Left lung (tissue), 10 donors: ENCODE data around the gene FARP1. TPM values are rescaled to one million over a fixed set of nuclear protein-coding genes. Genes with fewer than 3 reads are reported as not detected.

Source experiments
- ATAC-seq: fragments of 200-7000 bp; cut with Tn5 transposase; one replicate; pipeline ENCODE4 v1.9.1; 2020; ENCODE audit warnings: moderate library complexity
- DNase-seq, 4 donors: peaks; one replicate each; pipeline ENCODE4 v3.0.0-alpha.2; 2013 to 2020
- H3K27ac ChIP-seq, 2 donors: fragments of 200-600 bp; sonication (generic) in 1 of 2; one replicate each; pipeline versions ENCODE4 v1.5.0 to v1.8.0; 2020 to 2021
- H3K27me3 ChIP-seq, 2 donors: fragments of 200-600 bp; sonication (generic) in 1 of 2; one replicate each; pipeline versions ENCODE4 v1.5.0 to v1.8.0; 2020 to 2021
- H3K36me3 ChIP-seq, 2 donors: fragments of 200-600 bp; sonication (generic) in 1 of 2; one replicate each; pipeline versions ENCODE4 v1.5.0 to v1.8.0; 2020 to 2021
- H3K4me1 ChIP-seq, 2 donors: fragments of 200-600 bp; one replicate each; pipeline ENCODE4 v1.8.0; 2021
- H3K4me3 ChIP-seq, 2 donors: fragments of 200-600 bp; sonication (generic) in 1 of 2; one replicate each; pipeline versions ENCODE4 v1.5.0 to v1.8.0; 2020 to 2021; ENCODE audit warnings: mild to moderate bottlenecking in 1 of 2
- H3K9me3 ChIP-seq, 2 donors: fragments of 200-600 bp; sonication (generic) in 1 of 2; one replicate each; pipeline versions ENCODE4 v1.5.0 to v1.8.0; 2020 to 2021
- intact Hi-C, 2 donors: fragments of 100-400 bp; cut with DNase I; formaldehyde crosslinking; loops; one replicate each; pipeline versions ENCODE4 v1.11.2 to v1.14.2; 2022
- polyA plus RNA-seq, 6 donors: library from polyadenylated mRNA; unstranded; fragments of 120-200 nt; gene quantifications; one replicate each; pipeline ENCODE4 v1.2.1, GENCODE V29; 2013; ENCODE audit not compliant: insufficient read length in 6 of 6
- total RNA-seq, 2 donors: library from RNA; stranded (reverse); fragmentation: NEBNext Ultra II Directional; extraction: Animal tissue kit (Norgen Biotek cat#: 25700); gene quantifications; one replicate each; pipeline ENCODE4 v1.2.1, GENCODE V29; 2021
- TF ChIP-seq, protein P1 (sequence below), 2 donors: fragments of 200-600 bp; sonication (generic) in 1 of 2; IDR thresholded peaks; one replicate each; pipeline versions ENCODE4 v1.5.0 to v1.8.0; 2021; ENCODE audit warnings: antibody characterized with exemption in 2 of 2
- donor health status: DM: no; HTN: yes; CAD: no.
- donor health status: DM: no; HTN: no; CAD: no.

Gene FARP1
- total and polyA plus RNA-seq, 8 donors = 78.9 to 142 (median 132) TPM

DNA sequence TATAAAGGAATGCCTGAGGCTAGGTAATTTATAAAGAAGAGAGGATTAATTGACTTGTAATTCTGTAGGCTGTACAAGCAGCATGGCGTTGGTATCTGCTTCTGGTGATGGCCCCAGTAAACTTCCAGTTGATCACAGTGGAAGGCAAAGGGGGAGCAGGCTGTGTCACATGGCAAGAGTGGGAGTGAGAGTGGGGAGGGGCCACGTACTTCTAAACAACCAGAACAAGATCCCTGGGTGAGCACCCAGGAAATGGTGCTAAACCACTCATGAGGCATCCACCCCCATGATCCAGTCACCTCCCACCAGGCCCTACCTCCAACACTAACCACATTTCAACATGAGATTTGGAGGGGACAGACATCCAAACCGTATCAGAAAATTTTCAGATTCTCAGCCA, 37.2 kb downstream of the FARP1 start:
- no peak overlapping the region for H3K4me3 ChIP-seq
- H3K27ac ChIP-seq = no peak overlapping the region
- H3K36me3 ChIP-seq = peaks cover 0 to 9% of the 10 kb centered on the region in 2 donors
- no peaks in the 10 kb centered on the region for H3K27me3 ChIP-seq
- H3K9me3 ChIP-seq = no peaks in the 10 kb centered on the region
- no peak for DNase-seq
- ATAC-seq = no peak
- H3K4me1 ChIP-seq = no peaks in the 10 kb centered on the region
- intact Hi-C loops = no loop called here
- TF ChIP-seq, protein P1, sequence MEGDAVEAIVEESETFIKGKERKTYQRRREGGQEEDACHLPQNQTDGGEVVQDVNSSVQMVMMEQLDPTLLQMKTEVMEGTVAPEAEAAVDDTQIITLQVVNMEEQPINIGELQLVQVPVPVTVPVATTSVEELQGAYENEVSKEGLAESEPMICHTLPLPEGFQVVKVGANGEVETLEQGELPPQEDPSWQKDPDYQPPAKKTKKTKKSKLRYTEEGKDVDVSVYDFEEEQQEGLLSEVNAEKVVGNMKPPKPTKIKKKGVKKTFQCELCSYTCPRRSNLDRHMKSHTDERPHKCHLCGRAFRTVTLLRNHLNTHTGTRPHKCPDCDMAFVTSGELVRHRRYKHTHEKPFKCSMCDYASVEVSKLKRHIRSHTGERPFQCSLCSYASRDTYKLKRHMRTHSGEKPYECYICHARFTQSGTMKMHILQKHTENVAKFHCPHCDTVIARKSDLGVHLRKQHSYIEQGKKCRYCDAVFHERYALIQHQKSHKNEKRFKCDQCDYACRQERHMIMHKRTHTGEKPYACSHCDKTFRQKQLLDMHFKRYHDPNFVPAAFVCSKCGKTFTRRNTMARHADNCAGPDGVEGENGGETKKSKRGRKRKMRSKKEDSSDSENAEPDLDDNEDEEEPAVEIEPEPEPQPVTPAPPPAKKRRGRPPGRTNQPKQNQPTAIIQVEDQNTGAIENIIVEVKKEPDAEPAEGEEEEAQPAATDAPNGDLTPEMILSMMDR (IDR thresholded peaks at IDR 0.05) = no peak

DNA sequence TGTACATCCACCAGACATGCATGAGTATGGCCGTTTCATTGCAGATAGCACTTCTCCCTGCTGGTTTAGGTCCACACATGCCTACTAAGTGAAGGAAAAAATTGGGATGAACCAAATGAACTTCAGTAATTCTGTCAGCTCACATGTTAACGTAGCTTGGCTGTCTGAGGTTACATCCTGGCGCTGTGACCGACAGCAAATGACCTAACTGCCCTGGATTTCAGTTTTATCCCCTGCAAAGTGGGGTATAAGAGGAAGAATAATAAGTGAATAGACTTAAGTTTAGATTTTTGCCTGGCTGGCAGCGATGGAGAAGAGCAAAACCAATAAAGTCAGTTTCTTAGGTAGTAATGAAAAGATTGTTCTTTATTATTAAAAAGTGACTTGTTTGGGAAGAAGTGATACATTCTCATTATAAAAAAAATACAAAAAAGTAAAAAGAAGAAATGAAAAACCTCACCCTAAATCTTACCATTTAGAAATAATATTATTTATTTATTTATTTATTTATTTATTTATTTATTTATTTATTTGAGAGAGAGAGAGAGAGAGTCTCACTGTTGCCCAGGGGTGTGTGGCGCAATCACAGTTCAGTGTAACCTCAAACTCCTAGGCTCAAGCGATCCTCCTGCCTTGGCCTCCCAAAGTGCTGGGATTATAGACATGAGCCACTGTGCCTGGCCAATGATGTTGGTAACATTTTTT, 38.4 kb downstream of the FARP1 start:
- DNase-seq = no peak
- no peak overlapping the region for H3K27ac ChIP-seq
- no peak for ATAC-seq
- no peak overlapping the region for H3K4me3 ChIP-seq
- H3K9me3 ChIP-seq = no peaks in the 10 kb centered on the region
- no peaks in the 10 kb centered on the region for H3K4me1 ChIP-seq
- TF ChIP-seq, protein P1 (IDR thresholded peaks at IDR 0.05) = no peak
- H3K36me3 ChIP-seq = peaks cover 0 to 9% of the 10 kb centered on the region in 2 donors
- no peaks in the 10 kb centered on the region for H3K27me3 ChIP-seq
- intact Hi-C loops = no loop called here

DNA sequence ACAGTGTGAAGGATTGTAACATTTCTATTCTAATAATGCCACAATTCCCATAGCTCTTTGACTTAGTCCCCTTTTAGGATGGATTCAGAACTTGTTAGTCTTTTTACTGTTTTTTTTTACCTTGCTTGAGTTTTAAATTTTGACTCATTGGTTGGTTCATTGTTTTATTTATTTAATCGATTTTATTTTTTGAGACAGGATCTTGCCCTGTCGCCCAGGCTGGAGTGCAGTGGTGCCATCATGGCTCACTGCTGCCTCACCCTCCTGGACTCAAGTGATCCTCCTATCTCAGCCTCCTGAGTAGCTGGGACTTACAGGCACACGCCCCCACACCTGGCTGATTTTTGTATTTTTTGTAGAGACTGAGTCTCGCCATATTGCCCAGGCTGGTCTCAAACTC, 39.3 kb downstream of the FARP1 start:
- H3K27me3 ChIP-seq = no peaks in the 10 kb centered on the region
- TF ChIP-seq, protein P1 (IDR thresholded peaks at IDR 0.05) = no peak
- H3K27ac ChIP-seq = no peak overlapping the region
- H3K4me1 ChIP-seq = no peaks in the 10 kb centered on the region
- no peak for DNase-seq
- no peaks in the 10 kb centered on the region for H3K9me3 ChIP-seq
- no peak for ATAC-seq
- H3K4me3 ChIP-seq = no peak overlapping the region
- intact Hi-C loops = no loop called here
- peaks cover 0 to under 1% of the 10 kb centered on the region in 2 donors for H3K36me3 ChIP-seq

DNA sequence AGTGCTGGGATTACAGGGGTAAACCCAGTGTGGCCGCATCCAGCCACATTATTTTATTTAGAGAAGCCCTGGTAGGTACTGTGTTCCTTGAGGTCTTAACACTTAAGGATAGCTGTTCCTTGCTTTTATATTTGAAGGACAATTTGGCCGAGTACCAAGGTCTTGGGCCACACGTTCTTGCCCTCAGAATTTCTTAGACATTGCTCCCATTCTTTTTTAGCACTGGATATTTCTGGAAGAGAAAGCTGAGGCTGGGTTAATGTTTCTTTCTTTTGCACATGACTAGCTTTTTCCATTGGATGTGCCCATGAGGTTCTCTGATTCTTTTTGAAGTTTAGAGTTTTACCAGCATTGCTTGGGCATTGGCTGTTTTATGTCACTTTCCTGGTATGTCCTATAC, 39.7 kb downstream of the FARP1 start:
- TF ChIP-seq, protein P1 (IDR thresholded peaks at IDR 0.05) = no peak
- no peak for ATAC-seq
- no peak overlapping the region for H3K27ac ChIP-seq
- DNase-seq = no peak
- H3K27me3 ChIP-seq = no peaks in the 10 kb centered on the region
- no peak overlapping the region for H3K4me3 ChIP-seq
- H3K4me1 ChIP-seq = no peaks in the 10 kb centered on the region
- no peaks in the 10 kb centered on the region for H3K9me3 ChIP-seq
- H3K36me3 ChIP-seq = no peaks in the 10 kb centered on the region
- intact Hi-C loops = no loop called here

DNA sequence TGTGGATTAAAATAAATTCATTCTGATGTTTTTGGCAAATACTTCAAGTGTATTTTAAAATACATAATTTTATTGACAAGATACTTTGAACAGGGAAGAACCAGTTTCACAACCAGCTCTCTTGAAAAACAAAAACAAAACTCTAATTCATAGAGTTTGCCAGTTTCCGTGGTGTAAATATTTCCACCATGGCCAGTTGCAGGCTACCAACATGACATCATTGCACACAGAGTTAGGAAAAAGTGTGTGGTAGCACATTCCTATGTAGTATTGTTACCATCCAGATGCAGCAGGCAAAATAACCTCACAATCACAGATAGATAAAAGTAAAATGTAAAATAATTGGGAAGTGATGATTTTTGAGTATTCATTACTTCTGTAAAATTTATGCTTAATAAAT, 41.9 kb downstream of the FARP1 start:
- ATAC-seq (no peak), DNase-seq (no peak)
- TF ChIP-seq, protein P1 (IDR thresholded peaks at IDR 0.05) = no peak
- Histone ChIP-seq H3K27ac (no peak overlapping the region), H3K4me1 (peaks cover 0 to 4% of the 10 kb centered on the region in 2 donors), H3K36me3 (no peaks in the 10 kb centered on the region), H3K27me3 (no peaks in the 10 kb centered on the region), H3K4me3 (no peak overlapping the region), H3K9me3 (no peaks in the 10 kb centered on the region)
- intact Hi-C loops = no loop called here
